Effector CD8-positive, alpha-beta T cell (primary cell): ENCODE data around the gene ELOB.

Source experiments
- DNase-seq: peaks from one replicate; lab custom pipeline; 2025; lab: John Stamatoyannopoulos, UW

ELOB gene

DNA sequence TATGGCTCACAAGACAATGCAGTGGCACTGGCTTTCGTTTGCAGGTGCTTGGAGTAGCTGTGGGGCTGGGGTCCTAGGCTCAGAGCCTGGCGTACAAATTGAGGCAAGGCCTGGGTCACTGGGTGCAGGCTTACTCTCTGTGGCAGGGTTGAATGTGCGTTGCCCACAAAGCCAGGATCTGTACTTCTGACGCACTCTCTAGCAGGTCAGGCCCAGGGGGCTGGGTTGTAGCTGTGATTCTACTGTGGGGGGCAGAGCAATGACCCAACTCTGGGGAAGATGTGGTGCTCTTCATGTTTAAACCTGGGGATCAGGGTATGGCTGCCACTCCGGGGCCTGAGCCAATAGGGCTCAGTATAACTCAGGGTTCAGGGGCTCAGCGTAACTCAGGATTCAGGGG, 33.6 kb upstream of the ELOB start:
- no peak for DNase-seq

- DNase-seq: no peak
Observed at GRCh38 chr16:2809149-2809760, 32.2 kb upstream of the ELOB start.

- DNase-seq: no peak
Observed at GRCh38 chr16:2808181-2808580, 31.1 kb upstream of the ELOB start.

DNA sequence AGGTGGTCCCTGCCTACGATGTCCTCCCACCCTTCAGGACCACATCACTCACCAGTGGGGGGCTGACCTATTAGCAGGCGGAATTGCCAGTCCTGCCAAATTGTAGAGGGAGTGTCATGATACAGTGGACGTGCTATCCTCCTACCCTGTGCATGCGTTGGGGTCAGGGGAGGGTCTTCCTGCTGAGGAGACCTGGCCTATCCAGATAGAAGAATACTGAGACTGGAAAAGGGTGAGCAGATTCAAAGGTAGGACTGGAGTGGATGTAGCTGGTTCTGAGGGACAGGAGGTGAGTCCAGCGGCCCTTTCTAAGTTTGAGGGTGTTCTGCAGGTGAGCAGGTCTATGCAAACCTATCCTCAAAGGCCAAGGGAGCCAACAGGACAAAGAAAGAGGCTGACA, 29.2 kb upstream of the ELOB start:
- no peak for DNase-seq

DNA sequence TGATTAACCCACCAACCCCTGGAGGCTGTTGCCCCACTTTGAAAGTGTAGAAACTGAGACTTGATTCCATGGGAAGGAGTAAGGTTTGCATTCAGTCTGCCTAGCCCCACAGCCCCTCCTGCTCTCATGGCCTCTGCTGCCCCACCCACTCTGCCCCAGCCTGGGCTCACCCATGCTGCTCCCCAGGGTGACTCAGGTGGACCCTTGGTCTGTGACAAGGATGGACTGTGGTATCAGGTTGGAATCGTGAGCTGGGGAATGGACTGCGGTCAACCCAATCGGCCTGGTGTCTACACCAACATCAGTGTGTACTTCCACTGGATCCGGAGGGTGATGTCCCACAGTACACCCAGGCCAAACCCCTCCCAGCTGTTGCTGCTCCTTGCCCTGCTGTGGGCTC, 27.6 kb upstream of the ELOB start:
- DNase-seq: no peak

DNA sequence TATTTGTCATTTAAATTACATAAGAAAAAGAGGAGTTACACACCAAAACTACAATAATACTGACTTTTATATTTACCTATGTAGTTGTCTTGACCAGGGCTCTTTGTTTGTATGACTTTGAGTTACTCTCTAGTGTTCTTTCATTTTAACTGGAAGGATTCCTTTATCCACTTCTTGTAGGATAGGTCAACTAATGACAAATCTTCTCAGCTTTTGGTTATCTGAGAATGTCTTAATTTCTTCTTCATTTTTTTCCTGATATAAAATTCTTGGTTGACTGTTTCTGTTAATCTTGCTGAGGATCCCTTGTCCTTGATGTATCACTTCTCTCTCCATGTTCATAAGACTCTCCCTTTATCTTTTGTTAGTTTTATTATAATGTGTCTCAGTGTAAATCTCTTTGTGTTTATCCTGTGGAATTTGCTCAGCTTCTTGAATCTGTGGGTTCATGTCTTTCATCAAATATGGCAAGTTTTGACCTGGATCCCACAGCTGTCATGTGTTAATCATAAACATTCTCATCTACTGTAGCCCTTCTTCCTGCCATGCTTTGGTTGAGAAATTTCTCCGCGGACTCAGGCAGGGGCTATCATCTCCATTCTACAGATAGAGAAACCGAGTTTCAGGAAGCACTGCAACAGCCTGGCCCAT, 26.6 kb upstream of the ELOB start:
- no peak for DNase-seq

- no peak for DNase-seq
Observed at GRCh38 chr16:2799859-2800226, 22.8 kb upstream of the ELOB start.

GRCh38 chr16:2799205-2799858, 22.3 kb upstream of the ELOB start:
- DNase-seq: no peak

GRCh38 chr16:2798723-2799204, 21.7 kb upstream of the ELOB start:
- DNase-seq: no peak

DNA sequence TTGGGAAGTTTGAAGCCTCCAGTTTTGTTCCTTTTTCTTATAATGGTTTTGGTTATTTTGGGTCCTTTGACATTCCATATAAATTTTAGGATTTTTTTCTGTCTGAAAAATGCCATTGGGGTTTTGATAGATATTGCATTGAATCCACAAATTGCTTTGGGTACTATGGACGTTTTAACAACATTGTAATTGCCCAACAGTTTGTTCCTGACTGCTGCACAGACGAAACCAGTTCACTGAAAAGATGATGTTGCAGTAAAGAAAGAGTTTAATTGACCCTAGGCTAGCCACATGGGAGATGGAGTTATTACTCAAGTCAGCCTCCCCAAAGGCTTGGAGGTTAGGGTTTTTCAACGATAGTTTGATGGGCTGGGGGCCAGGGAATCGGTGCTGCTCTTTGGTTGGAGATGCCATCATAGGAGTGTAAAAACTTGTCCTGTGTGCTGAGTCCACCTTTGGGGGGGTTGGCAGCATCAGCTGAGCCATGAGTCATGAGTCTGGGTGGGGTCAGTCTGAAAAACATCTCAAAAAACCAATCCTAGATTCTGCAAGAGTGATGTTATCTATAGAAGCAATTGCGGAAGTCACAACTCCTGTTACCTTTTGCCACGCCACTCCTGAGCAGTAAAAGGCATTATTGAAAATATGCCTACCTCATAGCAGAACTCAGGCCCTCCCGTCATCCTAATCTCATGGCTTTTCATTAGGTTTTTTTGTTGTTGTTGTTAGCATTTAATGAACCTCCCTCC, 18.5 kb upstream of the ELOB start:
- no peak for DNase-seq

GRCh38 chr16:2792940-2793339, 15.9 kb upstream of the ELOB start:
- DNase-seq: no peak

DNA sequence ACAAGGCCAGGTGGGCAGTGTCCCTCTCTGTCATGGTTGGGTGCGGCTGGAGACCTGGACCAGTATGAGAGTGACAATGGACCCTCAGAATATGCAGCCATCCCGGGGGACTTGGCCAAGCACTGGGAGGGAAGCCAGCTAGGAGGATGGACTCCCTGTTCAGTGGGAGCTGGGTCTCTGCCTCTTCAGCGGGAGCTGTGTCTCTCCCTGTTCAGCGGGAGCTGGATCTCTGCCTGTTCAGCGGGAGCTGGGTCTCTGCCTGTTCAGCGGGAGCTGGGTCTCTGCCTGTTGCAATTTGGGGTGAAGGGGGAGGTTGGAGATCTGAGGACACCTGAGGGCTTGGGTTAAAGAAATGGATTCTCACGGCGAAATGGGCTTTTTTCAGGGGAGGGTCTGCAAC, 14.1 kb upstream of the ELOB start:
- no peak for DNase-seq

DNA sequence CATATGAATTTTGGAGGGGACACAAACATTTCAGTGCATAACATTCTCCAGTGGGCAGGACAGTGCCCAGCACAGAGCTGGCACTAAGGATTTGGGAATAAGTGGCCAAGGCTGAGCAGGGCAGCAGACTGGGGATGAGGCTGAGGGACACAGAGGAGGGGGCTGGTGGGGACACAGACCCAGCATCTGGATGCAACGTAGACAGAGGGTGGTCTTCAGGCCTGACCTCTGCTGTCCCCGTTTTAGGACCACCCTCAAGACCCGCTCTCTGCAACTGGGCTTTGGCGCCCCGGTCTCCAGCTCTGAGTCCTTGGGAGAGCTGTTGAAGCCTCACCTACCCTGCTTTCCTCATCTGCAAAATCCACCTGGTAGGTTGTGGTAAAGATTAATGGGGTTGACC, 13.6 kb upstream of the ELOB start:
- no peak for DNase-seq

DNA sequence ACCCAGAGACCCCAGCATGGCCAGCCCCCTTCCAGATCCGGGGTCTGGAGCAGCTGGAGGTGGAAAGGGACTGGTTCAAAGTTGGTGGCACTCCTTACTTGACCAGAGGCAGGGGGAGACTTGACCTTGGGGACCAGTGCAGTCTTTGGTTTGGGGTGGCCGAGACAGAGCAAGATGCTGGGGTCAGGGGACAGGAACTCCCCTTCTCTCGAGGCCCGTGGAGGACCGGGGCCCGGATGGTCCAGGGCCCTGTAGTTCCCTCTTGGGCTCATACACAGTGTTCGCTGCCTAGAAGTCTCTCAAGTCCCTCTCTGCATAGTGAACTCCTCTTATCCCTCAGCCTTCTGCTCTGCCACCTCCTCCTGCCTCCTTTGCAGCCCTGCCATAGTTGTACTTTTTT, 10.9 kb upstream of the ELOB start:
- DNase-seq: no peak

- no peak for DNase-seq
Observed at GRCh38 chr16:2787406-2787805, 10.3 kb upstream of the ELOB start, which contains the start of gene PRSS33. PRSS33 (minus strand) TSS chr16:2787560; CDS start chr16:2786547, 1,013 bp downstream.

GRCh38 chr16:2786826-2787151, 9.7 kb upstream of the ELOB start:
- no peak for DNase-seq

- DNase-seq: no peak
Observed at GRCh38 chr16:2786061-2786825, 9.2 kb upstream of the ELOB start.

- no peak for DNase-seq
Observed at GRCh38 chr16:2785101-2785991, 8.3 kb upstream of the ELOB start.

- DNase-seq: no peak
Observed at GRCh38 chr16:2784358-2785100, 7.4 kb upstream of the ELOB start.
